HEK293 (cell line): ENCODE measurements around the gene EPHB3.

ENCODE experiments used
- CTCF ChIA-PET: fragments of 350-600 bp; formaldehyde crosslinking; extraction: SDS; loops from one replicate; lab custom pipeline; 2021; ENCODE audit warnings: antibody characterized with exemption; lab: Yijun Ruan, JAX
- POLR2A ChIA-PET: fragments of 300-600 bp; formaldehyde crosslinking; extraction: SDS; loops from one replicate; lab custom pipeline; 2020; ENCODE audit warnings: antibody characterized with exemption, inconsistent platforms; lab: Yijun Ruan, JAX
- H3K27ac ChIP-seq: fragments of 200-500 bp; sonication (Bioruptor generic); 2 replicates; pipeline ENCODE4 v1.5.1; 2014; ENCODE audit warnings: low read depth, low read length, control low read depth, inconsistent platforms; ENCODE audit errors: extremely low read depth
- H3K36me3 ChIP-seq, 2 experiments: fragments of 200-500 bp in 1 of 2; sonication (Bioruptor generic) in 1 of 2; 1 replicate in 1 of 2; 2 replicates in 1 of 2; pipeline ENCODE4 v1.5.1; 2014 to 2017; ENCODE audit warnings: inconsistent platforms in 2 of 2, low read length in 2 of 2; ENCODE audit not compliant: control insufficient read depth in 2 of 2, insufficient read depth in 1 of 2
- H3K4me1 ChIP-seq: fragments of 200-500 bp; sonication (Bioruptor generic); 2 replicates; pipeline ENCODE4 v1.5.1; 2014; ENCODE audit warnings: mild to moderate bottlenecking, low read length, inconsistent platforms; ENCODE audit not compliant: control insufficient read depth, insufficient read depth
- H3K4me3 ChIP-seq: 2 replicates; pipeline ENCODE4 v1.5.1; 2011; ENCODE audit warnings: low read depth, mild to moderate bottlenecking, control low read depth, low read length, moderate library complexity
- H3K9me3 ChIP-seq: fragments of 200-500 bp; sonication (Bioruptor generic); 2 replicates; pipeline ENCODE4 v1.5.1; 2014; ENCODE audit warnings: low read depth, low read length, inconsistent platforms; ENCODE audit not compliant: control insufficient read depth, insufficient read depth
- GLI4 ChIP-seq: fragments of 450-650 bp; formaldehyde crosslinking; IDR thresholded peaks from 2 replicates; pipeline ENCODE4 v1.5.1; 2016; ENCODE audit warnings: missing biosample characterization, missing genetic modification characterization
- HOXD13 ChIP-seq: sonication (generic); formaldehyde crosslinking; IDR thresholded peaks from 2 replicates; pipeline ENCODE4 v1.8.0; 2022; ENCODE audit warnings: missing genetic modification reagents, borderline replicate concordance
- PRDM1 ChIP-seq: fragments of 450-650 bp; formaldehyde crosslinking; IDR thresholded peaks from 2 replicates; pipeline ENCODE4; 2016; ENCODE audit warnings: missing biosample characterization, missing genetic modification characterization
- SCRT1 ChIP-seq: fragments of 450-650 bp; formaldehyde crosslinking; IDR thresholded peaks from 2 replicates; pipeline ENCODE4 v1.5.1; 2016; ENCODE audit warnings: missing biosample characterization, missing genetic modification characterization, borderline replicate concordance
- TCF7L2 ChIP-seq: IDR thresholded peaks from 2 replicates; pipeline ENCODE4 v1.6.1; 2011; ENCODE audit warnings: low read depth, mild to moderate bottlenecking, inconsistent platforms, low read length, moderate library complexity, borderline replicate concordance
- ZBTB48 ChIP-seq: fragments of 450-650 bp; formaldehyde crosslinking; IDR thresholded peaks from 2 replicates; pipeline ENCODE4 v1.5.1; 2016; ENCODE audit warnings: missing biosample characterization, missing genetic modification characterization
- ZFP37 ChIP-seq: fragments of 450-650 bp; formaldehyde crosslinking; IDR thresholded peaks from 2 replicates; pipeline ENCODE4 v1.5.1; 2016; ENCODE audit warnings: missing biosample characterization, missing genetic modification characterization
- ZIC2 ChIP-seq: fragments of 450-650 bp; formaldehyde crosslinking; IDR thresholded peaks from 2 replicates; pipeline ENCODE4 v1.5.1; 2016; ENCODE audit warnings: missing biosample characterization, missing genetic modification characterization
- ZNF223 ChIP-seq: fragments of 450-650 bp; formaldehyde crosslinking; IDR thresholded peaks from 2 replicates; pipeline ENCODE4 v1.5.1; 2016; ENCODE audit warnings: missing biosample characterization, missing genetic modification characterization
- ZNF266 ChIP-seq: fragments of 450-650 bp; formaldehyde crosslinking; IDR thresholded peaks from 2 replicates; pipeline ENCODE4 v1.5.1; 2016; ENCODE audit warnings: missing biosample characterization, missing genetic modification characterization, low read depth
- ZNF416 ChIP-seq: fragments of 450-650 bp; formaldehyde crosslinking; IDR thresholded peaks from 2 replicates; pipeline ENCODE4 v1.5.1; 2016; ENCODE audit warnings: missing biosample characterization, missing genetic modification characterization
- ZNF426 ChIP-seq: fragments of 450-650 bp; formaldehyde crosslinking; IDR thresholded peaks from 2 replicates; pipeline ENCODE4 v1.5.1; 2017; ENCODE audit warnings: missing biosample characterization, missing genetic modification characterization, mild to moderate bottlenecking, inconsistent platforms, moderate library complexity
- ZNF529 ChIP-seq: fragments of 450-650 bp; formaldehyde crosslinking; IDR thresholded peaks from 2 replicates; pipeline ENCODE4 v1.5.1; 2017; ENCODE audit warnings: missing genetic modification characterization, missing biosample characterization; ENCODE audit not compliant: insufficient replicate concordance
- ZNF585B ChIP-seq: fragments of 450-650 bp; formaldehyde crosslinking; IDR thresholded peaks from 2 replicates; pipeline ENCODE4 v1.5.1; 2016; ENCODE audit warnings: missing biosample characterization, missing genetic modification characterization
- ZNF704 ChIP-seq: fragments of 450-650 bp; formaldehyde crosslinking; IDR thresholded peaks from 2 replicates; pipeline ENCODE4 v1.5.1; 2016; ENCODE audit warnings: missing biosample characterization, missing genetic modification characterization
- ZNF768 ChIP-seq: fragments of 450-650 bp; formaldehyde crosslinking; IDR thresholded peaks from 2 replicates; pipeline ENCODE4 v1.5.1; 2018; ENCODE audit warnings: missing biosample characterization, mild to moderate bottlenecking, missing genetic modification characterization
- ZSCAN4 ChIP-seq: fragments of 450-650 bp; formaldehyde crosslinking; IDR thresholded peaks from 2 replicates; pipeline ENCODE4 v1.5.1; 2017; ENCODE audit warnings: missing biosample characterization, missing genetic modification characterization
- TF ChIP-seq, protein P1 (sequence below): fragments of 450-650 bp; formaldehyde crosslinking; IDR thresholded peaks from 2 replicates; pipeline ENCODE4 v1.5.1; 2016; ENCODE audit warnings: missing biosample characterization, missing genetic modification characterization, borderline replicate concordance

Gene EPHB3

GRCh38 chr3:184598574-184598927, 37.0 kb downstream of the EPHB3 start:
- POLR2A ChIA-PET: no interaction called here
- Histone ChIP-seq H3K27ac (no peak overlapping the region), H3K4me3 (no peak overlapping the region), H3K4me1 (no peaks in the 10 kb centered on the region), H3K36me3 (no peaks in the 10 kb centered on the region), H3K9me3 (no peaks in the 10 kb centered on the region)
- TF ChIP-seq SCRT1 (tag by site-specific recombination) (no peak), ZBTB48 (no peak), GLI4 (tag by site-specific recombination) (no peak), ZNF223 (no peak), ZNF529 (tag by site-specific recombination) (no peak), ZIC2 (tag by site-specific recombination) (no peak), PRDM1 (tag by site-specific recombination) (no peak), HOXD13 (no peak), ZSCAN4 (tag by site-specific recombination) (no peak), ZNF266 (tag by site-specific recombination) (no peak), ZNF585B (tag by site-specific recombination) (no peak)
- TF ChIP-seq, protein P1, sequence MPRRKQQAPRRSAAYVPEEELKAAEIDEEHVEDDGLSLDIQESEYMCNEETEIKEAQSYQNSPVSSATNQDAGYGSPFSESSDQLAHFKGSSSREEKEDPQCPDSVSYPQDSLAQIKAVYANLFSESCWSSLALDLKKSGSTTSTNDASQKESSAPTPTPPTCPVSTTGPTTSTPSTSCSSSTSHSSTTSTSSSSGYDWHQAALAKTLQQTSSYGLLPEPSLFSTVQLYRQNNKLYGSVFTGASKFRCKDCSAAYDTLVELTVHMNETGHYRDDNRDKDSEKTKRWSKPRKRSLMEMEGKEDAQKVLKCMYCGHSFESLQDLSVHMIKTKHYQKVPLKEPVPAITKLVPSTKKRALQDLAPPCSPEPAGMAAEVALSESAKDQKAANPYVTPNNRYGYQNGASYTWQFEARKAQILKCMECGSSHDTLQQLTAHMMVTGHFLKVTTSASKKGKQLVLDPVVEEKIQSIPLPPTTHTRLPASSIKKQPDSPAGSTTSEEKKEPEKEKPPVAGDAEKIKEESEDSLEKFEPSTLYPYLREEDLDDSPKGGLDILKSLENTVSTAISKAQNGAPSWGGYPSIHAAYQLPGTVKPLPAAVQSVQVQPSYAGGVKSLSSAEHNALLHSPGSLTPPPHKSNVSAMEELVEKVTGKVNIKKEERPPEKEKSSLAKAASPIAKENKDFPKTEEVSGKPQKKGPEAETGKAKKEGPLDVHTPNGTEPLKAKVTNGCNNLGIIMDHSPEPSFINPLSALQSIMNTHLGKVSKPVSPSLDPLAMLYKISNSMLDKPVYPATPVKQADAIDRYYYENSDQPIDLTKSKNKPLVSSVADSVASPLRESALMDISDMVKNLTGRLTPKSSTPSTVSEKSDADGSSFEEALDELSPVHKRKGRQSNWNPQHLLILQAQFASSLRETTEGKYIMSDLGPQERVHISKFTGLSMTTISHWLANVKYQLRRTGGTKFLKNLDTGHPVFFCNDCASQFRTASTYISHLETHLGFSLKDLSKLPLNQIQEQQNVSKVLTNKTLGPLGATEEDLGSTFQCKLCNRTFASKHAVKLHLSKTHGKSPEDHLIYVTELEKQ (tag by site-specific recombination): no peak
- CTCF ChIA-PET: no interaction called here

GRCh38 chr3:184599143-184599542, 37.6 kb downstream of the EPHB3 start:
- H3K4me3 ChIP-seq: no peak overlapping the region
- CTCF ChIA-PET: no interaction called here
- H3K36me3 ChIP-seq: no peaks in the 10 kb centered on the region
- H3K4me1 ChIP-seq: no peaks in the 10 kb centered on the region
- TF ChIP-seq ZNF529 (tag by site-specific recombination) (no peak), ZNF426 (no peak), ZNF416 (tag by site-specific recombination) (no peak), TCF7L2 (no peak), ZNF704 (tag by site-specific recombination) (no peak), ZFP37 (tag by site-specific recombination) (no peak), ZNF768 (tag by site-specific recombination) (no peak)
- no peak overlapping the region for H3K27ac ChIP-seq
- H3K9me3 ChIP-seq: no peaks in the 10 kb centered on the region
- POLR2A ChIA-PET: no interaction called here
